Midbrain (tissue), 1 donor: ENCODE measurements around the gene NOTCH1.
"Not testable (repeated sequence)": the region's sequence is repeated elsewhere in the genome, so short reads cannot be mapped to it uniquely, and the experiment has no call there.

Experiments
- DNase-seq: peaks from one replicate; lab custom pipeline; 2025; lab: John Stamatoyannopoulos, UW

The NOTCH1 gene

GRCh38 chr9:136564379-136564988 lies 18.6 kb upstream of the NOTCH1 start:
- DNase-seq = peak; percentile 21

GRCh38 chr9:136563646-136564325 lies 17.9 kb upstream of the NOTCH1 start:
- no peak for DNase-seq

- no peak for DNase-seq
Observed at GRCh38 chr9:136562746-136563495, 17.1 kb upstream of the NOTCH1 start.

GRCh38 chr9:136561779-136562178 lies 15.9 kb upstream of the NOTCH1 start:
- no peak for DNase-seq

GRCh38 chr9:136560586-136560985 lies 14.7 kb upstream of the NOTCH1 start:
- no peak for DNase-seq

GRCh38 chr9:136559371-136559770 lies 13.5 kb upstream of the NOTCH1 start:
- DNase-seq = not testable (repeated sequence)

- not testable (repeated sequence) for DNase-seq
Observed at GRCh38 chr9:136558846-136559245, 13.0 kb upstream of the NOTCH1 start.

GRCh38 chr9:136558373-136558772 lies 12.5 kb upstream of the NOTCH1 start:
- no peak for DNase-seq

GRCh38 chr9:136557036-136557435 lies 11.2 kb upstream of the NOTCH1 start:
- DNase-seq = no peak

GRCh38 chr9:136556166-136556565 lies 10.3 kb upstream of the NOTCH1 start:
- no peak for DNase-seq

GRCh38 chr9:136554870-136555269 lies 9.0 kb upstream of the NOTCH1 start:
- no peak for DNase-seq

- no peak for DNase-seq
Observed at GRCh38 chr9:136553581-136553980, 7.7 kb upstream of the NOTCH1 start.

GRCh38 chr9:136552117-136552703 lies 6.4 kb upstream of the NOTCH1 start:
- no peak for DNase-seq

GRCh38 chr9:136551401-136552116 lies 5.7 kb upstream of the NOTCH1 start:
- no peak for DNase-seq

- no peak for DNase-seq
Observed at GRCh38 chr9:136550439-136551289, 4.8 kb upstream of the NOTCH1 start.

- DNase-seq = no peak
Observed at GRCh38 chr9:136549010-136549980, 3.4 kb upstream of the NOTCH1 start.

GRCh38 chr9:136547508-136548215 lies 1.8 kb upstream of the NOTCH1 start:
- DNase-seq = no peak

- peak; percentile 55 for DNase-seq
Observed at GRCh38 chr9:136546697-136547501, 1.1 kb upstream of the NOTCH1 start.

GRCh38 chr9:136545692-136545964 lies 220 bp downstream of the NOTCH1 start:
- no peak for DNase-seq
